Neural crest cell (in vitro differentiated cells): Measurements from ENCODE around the gene TNFSF4. TPM values are rescaled to one million over a fixed set of nuclear protein-coding genes. Genes with fewer than 3 reads are reported as not detected.
"Not testable (repeated sequence)": the region's sequence is repeated elsewhere in the genome, so short reads cannot be mapped to it uniquely, and the experiment has no call there.

Experiments used
- DNase-seq: peaks from one replicate; pipeline ENCODE4 v3.0.0; 2021; ENCODE audit warnings: low read depth, mixed read lengths, low spot score
- H3K27ac Mint-ChIP-seq: one replicate; pipeline ENCODE4 v1.8.0; 2021; ENCODE audit warnings: mild to moderate bottlenecking, mixed read lengths; ENCODE audit not compliant: unreplicated experiment
- H3K27me3 Mint-ChIP-seq: 2 replicates; pipeline ENCODE4 v1.8.0; 2021; ENCODE audit warnings: low read depth, mild to moderate bottlenecking, mixed read lengths
- H3K36me3 Mint-ChIP-seq: 2 replicates; pipeline ENCODE4 v1.8.0; 2021; ENCODE audit warnings: low read depth, mild to moderate bottlenecking, mixed read lengths
- H3K4me1 Mint-ChIP-seq: 2 replicates; pipeline ENCODE4 v1.8.0; 2021; ENCODE audit warnings: mixed read lengths
- H3K4me3 Mint-ChIP-seq: one replicate; pipeline ENCODE4 v1.8.0; 2021; ENCODE audit warnings: mild to moderate bottlenecking, mixed read lengths
- H3K9me3 Mint-ChIP-seq: 2 replicates; pipeline ENCODE4 v1.8.0; 2021; ENCODE audit warnings: mixed read lengths
- total RNA-seq: library from RNA; stranded (reverse); gene quantifications from 2 replicates; pipeline ENCODE4 v1.2.1, GENCODE V29; 2021
- TF ChIP-seq, protein P1 (sequence below): fragments of 200-600 bp; sonication (generic); conservative IDR thresholded peaks from 2 replicates; pipeline ENCODE4 v1.5.0; 2021; ENCODE audit warnings: antibody characterized with exemption, mild to moderate bottlenecking

TNFSF4 gene
- total RNA-seq, 1 donor from 2014 or later, result 1.1 TPM

DNA sequence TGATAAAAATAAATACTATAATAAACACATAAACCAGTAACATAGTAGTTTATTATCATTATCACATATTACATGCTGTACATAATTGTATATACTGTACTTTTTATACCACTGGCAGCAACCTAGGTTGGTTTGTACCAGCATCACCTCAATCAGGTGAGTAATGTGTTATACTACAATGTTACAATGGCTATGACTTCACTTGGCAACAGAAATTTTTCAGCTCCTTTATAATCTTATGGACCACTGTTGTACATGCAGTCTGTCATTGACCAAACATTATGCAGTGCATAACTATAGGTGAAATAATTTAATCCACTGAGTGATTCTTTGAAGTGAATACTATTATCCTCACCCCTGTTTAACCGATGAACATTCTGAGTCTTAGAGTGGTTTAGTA lies 44.5 kb downstream of the TNFSF4 start:
- Mint-ChIP-seq H3K4me3 (no peak overlapping the region), H3K27me3 (no peaks in the 10 kb centered on the region), H3K36me3 (no peaks in the 10 kb centered on the region), H3K9me3 (peaks cover 2% of the 10 kb centered on the region), H3K27ac (no peak overlapping the region), H3K4me1 (no peaks in the 10 kb centered on the region)
- DNase-seq, result no peak
- TF ChIP-seq, protein P1, sequence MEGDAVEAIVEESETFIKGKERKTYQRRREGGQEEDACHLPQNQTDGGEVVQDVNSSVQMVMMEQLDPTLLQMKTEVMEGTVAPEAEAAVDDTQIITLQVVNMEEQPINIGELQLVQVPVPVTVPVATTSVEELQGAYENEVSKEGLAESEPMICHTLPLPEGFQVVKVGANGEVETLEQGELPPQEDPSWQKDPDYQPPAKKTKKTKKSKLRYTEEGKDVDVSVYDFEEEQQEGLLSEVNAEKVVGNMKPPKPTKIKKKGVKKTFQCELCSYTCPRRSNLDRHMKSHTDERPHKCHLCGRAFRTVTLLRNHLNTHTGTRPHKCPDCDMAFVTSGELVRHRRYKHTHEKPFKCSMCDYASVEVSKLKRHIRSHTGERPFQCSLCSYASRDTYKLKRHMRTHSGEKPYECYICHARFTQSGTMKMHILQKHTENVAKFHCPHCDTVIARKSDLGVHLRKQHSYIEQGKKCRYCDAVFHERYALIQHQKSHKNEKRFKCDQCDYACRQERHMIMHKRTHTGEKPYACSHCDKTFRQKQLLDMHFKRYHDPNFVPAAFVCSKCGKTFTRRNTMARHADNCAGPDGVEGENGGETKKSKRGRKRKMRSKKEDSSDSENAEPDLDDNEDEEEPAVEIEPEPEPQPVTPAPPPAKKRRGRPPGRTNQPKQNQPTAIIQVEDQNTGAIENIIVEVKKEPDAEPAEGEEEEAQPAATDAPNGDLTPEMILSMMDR, result no peak

DNA sequence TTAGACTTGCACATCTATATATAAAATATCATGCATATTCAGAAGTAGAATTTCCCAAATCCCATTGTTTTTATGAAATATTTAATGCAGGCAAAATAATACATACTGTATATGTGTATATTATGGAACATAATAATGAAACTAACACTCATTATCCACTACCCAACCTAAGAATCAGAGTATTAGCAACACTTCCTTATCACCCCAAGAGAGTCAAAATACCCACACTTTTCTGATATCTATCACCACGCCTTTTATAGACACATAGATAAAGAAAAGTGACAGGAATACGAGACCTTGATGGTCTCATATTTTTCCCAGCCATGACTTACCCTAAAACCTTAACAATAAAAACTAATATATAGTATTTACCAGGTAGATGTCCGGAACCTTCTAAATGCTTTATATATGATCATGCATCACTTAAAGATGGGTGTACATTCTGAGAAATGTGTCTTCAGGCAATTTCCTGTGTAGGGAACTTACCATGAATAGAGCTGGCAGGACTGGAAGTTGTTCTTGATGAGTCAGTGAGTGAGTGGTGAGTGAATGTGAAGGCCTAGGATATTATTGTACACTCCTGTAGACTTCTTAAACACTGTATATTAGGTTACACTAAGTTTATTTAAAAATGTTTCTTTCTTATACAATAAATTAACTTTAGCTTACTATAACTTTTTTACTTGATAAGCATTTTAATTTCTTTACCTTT lies 45.5 kb downstream of the TNFSF4 start:
- H3K9me3 Mint-ChIP-seq, result peaks cover 5% of the 10 kb centered on the region
- TF ChIP-seq, protein P1, result no peak
- no peak overlapping the region for H3K27ac Mint-ChIP-seq
- H3K4me3 Mint-ChIP-seq, result no peak overlapping the region
- no peak for DNase-seq
- H3K36me3 Mint-ChIP-seq, result no peaks in the 10 kb centered on the region
- no peaks in the 10 kb centered on the region for H3K27me3 Mint-ChIP-seq
- no peaks in the 10 kb centered on the region for H3K4me1 Mint-ChIP-seq

DNA sequence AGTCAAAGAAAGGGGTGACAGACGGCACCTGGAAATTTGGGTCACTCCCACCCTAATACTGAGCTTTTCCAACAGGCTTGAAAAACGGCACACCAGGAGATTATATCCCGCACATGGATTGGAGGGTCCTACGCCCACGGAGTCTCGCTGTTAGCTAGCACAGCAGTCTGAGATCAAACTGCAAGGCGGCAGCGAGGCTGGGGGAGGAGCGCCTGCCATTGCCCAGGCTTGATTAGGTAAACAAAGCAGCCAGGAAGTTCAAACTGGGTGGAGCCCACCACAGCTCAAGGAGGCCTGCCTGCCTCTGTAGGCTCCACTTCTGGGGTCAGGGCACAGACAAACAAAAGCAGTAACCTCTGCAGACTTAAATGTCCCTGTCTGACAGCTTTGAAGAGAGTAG lies 53.2 kb downstream of the TNFSF4 start:
- H3K27ac Mint-ChIP-seq, H3K4me1 Mint-ChIP-seq, H3K4me3 Mint-ChIP-seq, DNase-seq, H3K9me3 Mint-ChIP-seq, H3K36me3 Mint-ChIP-seq, H3K27me3 Mint-ChIP-seq: not testable (repeated sequence)

DNA sequence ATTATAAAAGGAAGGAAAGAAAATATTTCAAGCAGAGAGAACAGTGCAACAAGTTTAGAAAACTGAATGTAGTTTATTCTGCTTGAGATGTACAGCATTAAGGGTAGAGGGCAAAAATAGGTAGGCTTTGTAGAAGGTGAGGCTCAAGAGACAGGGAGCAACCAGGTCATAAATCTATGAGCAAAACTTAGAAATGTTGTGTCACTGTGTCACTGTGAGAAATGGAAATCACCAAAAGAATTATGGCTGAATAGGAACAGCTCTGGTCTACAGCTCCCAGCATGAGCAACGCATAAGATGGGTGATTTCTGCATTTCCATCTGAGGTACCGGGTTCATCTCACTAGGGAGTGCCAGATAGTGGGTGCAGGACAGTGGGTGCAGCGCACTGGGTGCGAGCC lies 53.6 kb downstream of the TNFSF4 start:
- peaks cover 12% of the 10 kb centered on the region for H3K9me3 Mint-ChIP-seq
- no peaks in the 10 kb centered on the region for H3K4me1 Mint-ChIP-seq
- H3K27ac Mint-ChIP-seq, result no peak overlapping the region
- H3K27me3 Mint-ChIP-seq, result no peaks in the 10 kb centered on the region
- no peak for DNase-seq
- TF ChIP-seq, protein P1, result no peak
- peaks cover 4% of the 10 kb centered on the region for H3K36me3 Mint-ChIP-seq
- no peak overlapping the region for H3K4me3 Mint-ChIP-seq

DNA sequence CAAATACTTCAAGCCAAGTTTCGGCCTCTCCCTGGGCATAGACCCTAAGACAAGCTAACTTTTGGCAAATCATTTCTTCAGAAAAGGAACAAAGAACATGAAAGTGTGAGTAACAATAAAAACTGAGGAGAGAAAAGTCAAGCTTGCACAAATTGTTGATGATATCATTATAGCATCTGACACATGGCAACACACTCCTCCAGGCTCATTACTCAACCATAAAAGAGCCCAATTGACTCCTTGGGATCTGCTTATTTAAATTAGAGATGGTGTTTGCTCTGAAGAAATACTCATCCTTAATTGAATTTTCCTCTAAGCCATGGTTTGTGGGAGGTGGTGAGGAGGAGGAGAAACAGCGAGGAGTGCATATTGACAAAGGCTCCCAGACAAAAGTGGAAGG lies 54.5 kb downstream of the TNFSF4 start:
- Mint-ChIP-seq H3K4me3 (no peak overlapping the region), H3K27ac (no peak overlapping the region), H3K4me1 (no peaks in the 10 kb centered on the region), H3K9me3 (peaks cover 12% of the 10 kb centered on the region), H3K36me3 (peaks cover 4% of the 10 kb centered on the region), H3K27me3 (no peaks in the 10 kb centered on the region)
- TF ChIP-seq, protein P1, result no peak
- no peak for DNase-seq

DNA sequence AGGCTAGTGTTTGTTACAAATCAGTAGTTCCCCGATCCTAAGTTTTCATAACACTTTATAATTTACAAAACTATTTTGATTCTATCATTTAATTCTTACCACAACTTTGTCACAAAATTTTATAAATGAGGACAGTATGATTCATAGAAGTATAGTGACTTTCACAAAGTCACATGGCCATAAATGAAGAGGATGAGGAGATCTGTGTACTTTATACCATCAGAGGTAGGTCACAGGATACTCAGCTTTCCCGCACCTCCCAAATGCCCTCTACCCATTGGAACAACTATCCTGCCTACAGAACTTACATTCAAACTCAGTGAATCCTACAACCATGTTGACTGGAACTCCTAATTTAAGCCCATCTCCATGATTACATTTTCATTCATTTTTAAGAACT lies 56.3 kb downstream of the TNFSF4 start:
- Mint-ChIP-seq H3K27me3 (no peaks in the 10 kb centered on the region), H3K4me1 (no peaks in the 10 kb centered on the region), H3K27ac (no peak overlapping the region), H3K4me3 (no peak overlapping the region), H3K9me3 (peaks cover 16% of the 10 kb centered on the region), H3K36me3 (peaks cover 4% of the 10 kb centered on the region)
- no peak for DNase-seq
- TF ChIP-seq, protein P1, result no peak
